ENCODE measurements around the gene SNRNP200. TPM values are rescaled to one million over a fixed set of nuclear protein-coding genes. Genes with fewer than 3 reads are reported as not detected.

The SNRNP200 gene
- total RNA-seq, 2 donors from 2014 or later, result 190 to 211 TPM

- H3K4me3 ChIP-seq (ENCODE audit: low read length), result no peak overlapping the region
- H3K27me3 ChIP-seq (ENCODE audit: control insufficient read depth, insufficient read depth, low read length, poor library complexity, severe bottlenecking), result peaks cover 68% of the 10 kb centered on the region
- no peaks in the 10 kb centered on the region for H3K9me3 ChIP-seq (ENCODE audit: control insufficient read depth, low read length)
- TF ChIP-seq, protein P1, sequence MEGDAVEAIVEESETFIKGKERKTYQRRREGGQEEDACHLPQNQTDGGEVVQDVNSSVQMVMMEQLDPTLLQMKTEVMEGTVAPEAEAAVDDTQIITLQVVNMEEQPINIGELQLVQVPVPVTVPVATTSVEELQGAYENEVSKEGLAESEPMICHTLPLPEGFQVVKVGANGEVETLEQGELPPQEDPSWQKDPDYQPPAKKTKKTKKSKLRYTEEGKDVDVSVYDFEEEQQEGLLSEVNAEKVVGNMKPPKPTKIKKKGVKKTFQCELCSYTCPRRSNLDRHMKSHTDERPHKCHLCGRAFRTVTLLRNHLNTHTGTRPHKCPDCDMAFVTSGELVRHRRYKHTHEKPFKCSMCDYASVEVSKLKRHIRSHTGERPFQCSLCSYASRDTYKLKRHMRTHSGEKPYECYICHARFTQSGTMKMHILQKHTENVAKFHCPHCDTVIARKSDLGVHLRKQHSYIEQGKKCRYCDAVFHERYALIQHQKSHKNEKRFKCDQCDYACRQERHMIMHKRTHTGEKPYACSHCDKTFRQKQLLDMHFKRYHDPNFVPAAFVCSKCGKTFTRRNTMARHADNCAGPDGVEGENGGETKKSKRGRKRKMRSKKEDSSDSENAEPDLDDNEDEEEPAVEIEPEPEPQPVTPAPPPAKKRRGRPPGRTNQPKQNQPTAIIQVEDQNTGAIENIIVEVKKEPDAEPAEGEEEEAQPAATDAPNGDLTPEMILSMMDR (conservative IDR thresholded peaks at IDR 0.05), result no peak
- H3K36me3 Mint-ChIP-seq (ENCODE audit: low read depth), result no peaks in the 10 kb centered on the region
- no peak overlapping the region for H3K27ac ChIP-seq (ENCODE audit: low read depth, low read length)
- no peak overlapping the region for H3K4me3 Mint-ChIP-seq
- no peaks in the 10 kb centered on the region for H3K36me3 ChIP-seq (ENCODE audit: control insufficient read depth, insufficient read depth, low read length)
- 85 to 90% methylated on average over 3 of the region's 3 CpGs for WGBS, 2 experiments (ENCODE audit: insufficient coverage in 1 of 2, insufficient read length in 1 of 2)
- peaks cover 80% of the 10 kb centered on the region for H3K27me3 Mint-ChIP-seq (ENCODE audit: insufficient read depth)
- H3K9me3 Mint-ChIP-seq, result no peaks in the 10 kb centered on the region
- no peaks in the 10 kb centered on the region for H3K4me1 ChIP-seq (ENCODE audit: control insufficient read depth, insufficient read depth, low read length)
- H3K9ac ChIP-seq (ENCODE audit: extremely low read depth, low read length, poor library complexity, severe bottlenecking), result no peak overlapping the region
- DNase-seq, result no peak
- H3K27ac Mint-ChIP-seq, result no peak overlapping the region
- peaks cover 4% of the 10 kb centered on the region for H3K4me1 Mint-ChIP-seq
Observed at GRCh38 chr2:96320326-96320725, 15.0 kb upstream of the SNRNP200 start.

- peaks cover 76% of the 10 kb centered on the region for H3K27me3 Mint-ChIP-seq (ENCODE audit: insufficient read depth)
Observed at GRCh38 chr2:96319396-96319795, 14.1 kb upstream of the SNRNP200 start.

DNA sequence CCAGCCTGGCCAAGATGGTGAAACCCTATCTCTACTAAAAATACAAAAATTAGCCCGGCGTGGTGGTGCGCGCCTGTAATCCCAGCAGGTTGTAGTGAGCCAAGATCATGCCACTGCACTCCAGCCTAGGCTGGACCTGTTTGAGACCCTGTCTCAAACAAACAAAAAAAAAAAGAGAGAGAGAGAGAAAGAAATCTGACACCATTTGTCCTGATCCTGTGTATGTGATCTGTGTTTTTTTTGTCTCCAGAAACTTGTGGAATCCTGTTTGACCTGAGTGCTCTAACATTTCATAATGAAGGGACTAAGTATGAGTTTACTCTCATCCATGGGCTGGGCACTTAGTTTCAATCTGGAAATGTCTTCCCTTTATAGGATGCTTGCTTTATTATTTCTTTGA is 13.4 kb upstream of the SNRNP200 start:
- H3K4me1 ChIP-seq (ENCODE audit: control insufficient read depth, insufficient read depth, low read length), result no peaks in the 10 kb centered on the region
- H3K4me3 ChIP-seq (ENCODE audit: low read length), result no peak overlapping the region
- H3K9me3 ChIP-seq (ENCODE audit: control insufficient read depth, low read length), result no peaks in the 10 kb centered on the region
- WGBS, 2 experiments (ENCODE audit: insufficient coverage in 1 of 2, insufficient read length in 1 of 2), result 97% methylated on average over 4 of the region's 4 CpGs; no CpG with 5 or more reads in 1 of the 2 experiments
- no peak overlapping the region for H3K9ac ChIP-seq (ENCODE audit: extremely low read depth, low read length, poor library complexity, severe bottlenecking)
- peaks cover 56% of the 10 kb centered on the region for H3K27me3 ChIP-seq (ENCODE audit: control insufficient read depth, insufficient read depth, low read length, poor library complexity, severe bottlenecking)
- H3K4me1 Mint-ChIP-seq, result peaks cover 2% of the 10 kb centered on the region
- peaks cover 69% of the 10 kb centered on the region for H3K27me3 Mint-ChIP-seq (ENCODE audit: insufficient read depth)
- no peak overlapping the region for H3K27ac Mint-ChIP-seq
- no peak overlapping the region for H3K4me3 Mint-ChIP-seq
- DNase-seq, result no peak
- H3K36me3 ChIP-seq (ENCODE audit: control insufficient read depth, insufficient read depth, low read length), result no peaks in the 10 kb centered on the region
- no peaks in the 10 kb centered on the region for H3K9me3 Mint-ChIP-seq
- TF ChIP-seq, protein P1 (conservative IDR thresholded peaks at IDR 0.05), result no peak
- H3K27ac ChIP-seq (ENCODE audit: low read depth, low read length), result no peak overlapping the region
- H3K36me3 Mint-ChIP-seq (ENCODE audit: low read depth), result no peaks in the 10 kb centered on the region

More at GRCh38 chr2:96319396-96319795, 14.1 kb upstream of the SNRNP200 start:
- TF ChIP-seq, protein P1 (conservative IDR thresholded peaks at IDR 0.05), result no peak
- DNase-seq, result no peak
- no peak overlapping the region for H3K9ac ChIP-seq (ENCODE audit: extremely low read depth, low read length, poor library complexity, severe bottlenecking)
- no peak overlapping the region for H3K27ac ChIP-seq (ENCODE audit: low read depth, low read length)
- H3K9me3 Mint-ChIP-seq, result no peaks in the 10 kb centered on the region
- no peak overlapping the region for H3K4me3 ChIP-seq (ENCODE audit: low read length)
- H3K9me3 ChIP-seq (ENCODE audit: control insufficient read depth, low read length), result no peaks in the 10 kb centered on the region
- no peak overlapping the region for H3K4me3 Mint-ChIP-seq
- H3K4me1 ChIP-seq (ENCODE audit: control insufficient read depth, insufficient read depth, low read length), result no peaks in the 10 kb centered on the region
- H3K4me1 Mint-ChIP-seq, result peaks cover 2% of the 10 kb centered on the region
- H3K36me3 ChIP-seq (ENCODE audit: control insufficient read depth, insufficient read depth, low read length), result no peaks in the 10 kb centered on the region
- peaks cover 62% of the 10 kb centered on the region for H3K27me3 ChIP-seq (ENCODE audit: control insufficient read depth, insufficient read depth, low read length, poor library complexity, severe bottlenecking)
- 89% methylated on average over 1 of the region's 1 CpG; no CpG with 5 or more reads in 1 of the 2 experiments for WGBS, 2 experiments (ENCODE audit: insufficient coverage in 1 of 2, insufficient read length in 1 of 2)
- H3K27ac Mint-ChIP-seq, result no peak overlapping the region
- H3K36me3 Mint-ChIP-seq (ENCODE audit: low read depth), result no peaks in the 10 kb centered on the region

Data from endodermal cell (in vitro differentiated cells).